B cell (primary cell): ENCODE data around the gene SULT2A1.
"Not testable (repeated sequence)": the region's sequence is repeated elsewhere in the genome, so short reads cannot be mapped to it uniquely, and the experiment has no call there.

Experiments used
- CTCF ChIP-seq: fragments of 200-600 bp; IDR thresholded peaks from one replicate; pipeline ENCODE4 v1.8.0; 2022; ENCODE audit warnings: antibody characterized with exemption, mild to moderate bottlenecking
- EZH2 ChIP-seq: IDR thresholded peaks from 2 replicates; pipeline ENCODE4 v1.6.1; 2012; ENCODE audit warnings: borderline replicate concordance, low read depth, mild to moderate bottlenecking, moderate library complexity, low read length; ENCODE audit not compliant: insufficient read depth, poor library complexity, severe bottlenecking

GRCh38 chr19:47928581-47928980, 42.5 kb upstream of the SULT2A1 start:
- not testable (repeated sequence) for TF ChIP-seq EZH2, CTCF
